IPS-NIHi7 (cell line): ENCODE measurements around the gene C1orf159.
"Not testable (repeated sequence)": the region's sequence is repeated elsewhere in the genome, so short reads cannot be mapped to it uniquely, and the experiment has no call there.

Source experiments
- DNase-seq: peaks from one replicate; pipeline ENCODE4 v3.0.0; 2012; ENCODE audit warnings: mixed read lengths; ENCODE audit errors: extremely low spot score

C1orf159 gene

GRCh38 chr1:1149416-1149815 lies 33.5 kb upstream of the C1orf159 start:
- no peak for DNase-seq

DNA sequence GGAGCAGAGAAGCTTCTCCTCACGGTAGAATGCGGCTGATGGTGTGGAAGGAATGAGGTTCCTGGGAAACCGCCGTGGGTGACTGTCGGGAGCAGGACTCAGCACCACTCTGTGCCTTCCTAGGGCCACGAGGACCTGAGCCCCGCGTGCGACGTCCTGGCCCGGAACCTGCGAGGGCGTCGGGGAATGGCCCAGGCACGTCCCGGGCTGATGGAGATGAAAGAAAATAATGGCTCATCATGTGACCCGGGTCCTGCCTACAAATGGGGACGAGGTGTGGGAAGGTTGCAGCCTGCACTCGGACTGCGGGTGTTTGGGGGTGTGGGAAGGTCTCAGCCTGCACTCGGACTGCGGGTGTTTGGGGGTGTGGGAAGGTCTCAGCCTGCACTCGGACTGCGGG lies 32.7 kb upstream of the C1orf159 start:
- no peak for DNase-seq

GRCh38 chr1:1148061-1148460 lies 32.2 kb upstream of the C1orf159 start:
- no peak for DNase-seq

- no peak for DNase-seq
These were observed 30.7 kb upstream of the C1orf159 start for GRCh38 chr1:1146596-1146995.

DNA sequence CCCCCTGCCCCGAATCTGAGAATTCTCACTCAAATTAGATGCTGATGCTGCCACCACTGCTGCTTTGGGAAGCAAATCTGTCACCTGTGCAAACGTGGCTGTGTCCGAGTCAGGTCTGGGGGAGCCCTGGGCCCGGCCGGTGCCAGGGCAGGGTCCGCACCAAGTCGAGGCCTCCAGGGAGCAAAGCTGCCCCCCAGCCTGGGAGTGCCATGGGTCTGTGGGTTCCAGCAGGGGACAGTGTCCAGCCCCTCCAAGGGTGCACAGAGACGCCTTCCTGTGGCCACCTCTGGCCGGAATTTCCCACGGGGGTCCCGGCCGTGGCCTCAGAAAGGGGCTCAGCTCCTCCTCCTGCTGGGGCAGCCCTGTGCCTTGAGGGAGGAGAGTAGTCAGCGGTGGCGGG lies 30.1 kb upstream of the C1orf159 start:
- no peak for DNase-seq

- DNase-seq = no peak
These were observed 29.6 kb upstream of the C1orf159 start for GRCh38 chr1:1145547-1145914.

DNA sequence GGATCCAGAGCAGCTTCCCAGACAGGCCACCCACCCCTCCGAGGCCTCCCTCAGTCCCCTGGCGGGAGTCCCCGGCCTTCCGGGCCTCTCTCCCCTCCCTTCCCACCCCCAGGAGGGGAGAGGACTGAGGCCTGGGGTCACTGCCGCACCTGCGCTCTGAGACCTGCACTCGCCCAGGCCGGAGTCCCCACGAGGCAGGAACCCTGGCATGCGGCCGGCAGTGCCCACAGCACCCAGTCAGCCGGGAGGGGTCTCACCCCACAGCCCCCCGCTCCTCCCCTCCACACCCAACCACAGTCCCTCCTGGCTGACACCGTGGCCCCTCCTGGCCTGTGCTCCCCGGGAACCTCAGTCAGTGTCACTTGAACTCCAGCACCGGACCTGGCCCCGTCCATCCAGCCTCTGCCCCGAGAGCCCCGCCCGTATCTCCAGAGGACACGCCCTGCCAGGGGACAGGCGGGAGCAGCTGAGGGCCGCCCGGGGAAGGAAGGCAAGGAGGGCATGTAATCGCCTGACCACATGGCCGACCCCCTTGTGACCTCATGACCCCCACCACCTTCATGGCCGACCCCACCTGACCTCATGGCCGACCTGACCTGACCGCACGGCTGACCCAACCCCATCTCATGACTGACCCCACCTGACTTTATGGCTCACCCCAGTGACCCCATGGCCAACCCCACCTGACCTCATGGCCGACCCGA lies 29.1 kb upstream of the C1orf159 start:
- no peak for DNase-seq

DNA sequence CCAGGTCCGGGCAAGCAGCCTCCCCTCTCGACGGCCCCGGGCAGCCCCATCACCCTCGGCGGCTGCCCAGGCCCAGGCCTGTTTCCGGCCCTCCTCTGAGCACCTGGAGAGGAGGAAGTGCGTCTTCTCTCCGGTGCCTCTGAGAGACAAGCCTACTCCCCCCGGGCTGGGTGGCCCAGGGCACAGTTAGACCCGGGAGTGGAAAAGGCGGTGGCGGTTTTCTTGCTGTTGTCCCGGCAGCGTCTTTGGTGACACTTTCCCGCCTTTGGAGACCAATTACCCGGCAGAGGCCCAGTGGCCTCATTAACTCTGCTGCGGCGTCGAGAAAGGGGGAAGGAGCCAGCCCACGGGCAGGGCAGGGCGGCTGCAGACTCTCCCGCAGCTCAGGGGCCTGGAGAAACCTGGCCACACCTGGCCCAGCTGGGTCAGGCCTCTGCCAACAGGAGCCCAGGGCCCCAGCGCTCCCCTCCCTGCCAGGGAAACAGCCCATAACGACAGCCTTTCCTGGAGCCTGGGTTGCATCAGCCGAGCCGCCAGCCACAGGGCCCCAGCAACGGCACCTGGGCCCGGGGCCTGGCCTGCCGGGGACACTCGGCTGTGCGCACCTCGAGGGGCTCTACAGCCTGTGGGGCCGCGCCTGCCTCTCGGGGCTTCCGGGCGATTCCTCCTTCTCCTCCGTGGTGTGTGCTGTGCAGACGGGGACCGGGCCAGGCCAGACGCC lies 28.4 kb upstream of the C1orf159 start:
- no peak for DNase-seq

GRCh38 chr1:1143636-1144035 lies 27.7 kb upstream of the C1orf159 start:
- DNase-seq = no peak

DNA sequence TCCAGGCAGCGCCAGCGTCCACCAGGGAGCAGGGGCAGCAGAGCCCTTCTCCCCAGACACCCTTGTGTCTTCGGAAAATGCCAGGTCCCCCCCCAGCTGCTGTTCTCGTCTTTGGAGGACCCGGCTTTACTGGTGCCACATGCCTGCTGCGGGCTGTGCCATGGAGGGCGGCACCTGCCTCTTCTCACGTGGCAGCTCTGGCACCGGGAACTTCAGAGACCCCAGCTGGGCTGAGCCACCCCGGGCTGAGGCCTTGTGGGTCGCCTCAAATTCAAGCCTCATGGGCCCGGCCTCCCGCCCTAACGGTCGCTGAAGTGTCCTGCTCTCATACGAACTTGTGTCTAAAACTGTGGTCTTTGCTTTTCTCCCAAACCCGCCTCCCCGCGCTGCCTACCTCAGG lies 27.0 kb upstream of the C1orf159 start:
- DNase-seq = no peak

DNA sequence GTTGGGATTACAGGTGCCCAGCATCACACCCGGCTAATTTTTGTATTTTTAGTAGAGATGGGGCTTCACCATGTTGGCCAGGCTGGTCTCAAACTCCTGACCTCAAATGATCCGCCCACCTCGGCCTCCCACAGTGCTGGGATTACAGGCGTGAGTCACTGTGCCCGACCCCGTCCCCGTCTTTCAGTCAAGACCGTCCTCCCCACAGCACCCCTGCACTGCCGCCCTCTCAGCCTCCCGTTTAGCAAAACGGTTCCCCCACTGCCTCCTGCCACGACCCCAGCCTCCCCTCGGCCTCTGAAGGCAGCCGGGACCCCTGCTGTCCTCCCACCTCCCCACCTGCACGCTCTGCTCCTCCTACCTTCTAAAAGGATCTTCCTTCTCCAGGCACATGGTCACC lies 26.5 kb upstream of the C1orf159 start:
- DNase-seq = not testable (repeated sequence)

- no peak for DNase-seq
These were observed 26.0 kb upstream of the C1orf159 start for GRCh38 chr1:1141911-1142250.

GRCh38 chr1:1141244-1141910 lies 25.5 kb upstream of the C1orf159 start:
- no peak for DNase-seq

DNA sequence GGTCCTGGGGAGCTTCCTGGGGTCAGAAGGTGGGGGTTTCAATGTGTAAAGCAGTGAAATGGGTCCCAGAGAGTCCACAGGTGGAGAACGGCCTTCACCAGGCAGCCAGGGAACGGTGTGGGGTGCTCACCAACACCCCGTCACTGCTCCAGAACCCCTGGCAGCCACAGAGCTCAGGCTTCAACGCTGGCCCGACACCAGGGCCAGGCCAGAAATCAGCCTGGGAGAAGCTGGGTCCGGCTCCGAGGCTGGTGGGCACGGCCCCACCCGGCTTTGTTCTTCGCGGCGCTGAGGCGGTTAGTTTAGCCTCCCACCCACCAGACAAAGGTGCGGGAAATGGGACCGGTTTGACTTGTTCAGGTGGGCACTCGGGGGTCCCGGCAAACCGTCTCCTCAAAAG lies 24.8 kb upstream of the C1orf159 start:
- no peak for DNase-seq

- no peak for DNase-seq
These were observed 21.6 kb upstream of the C1orf159 start for GRCh38 chr1:1137256-1138045.

GRCh38 chr1:1136547-1137230 lies 20.8 kb upstream of the C1orf159 start:
- DNase-seq = peak; percentile 44

- no peak for DNase-seq
These were observed 19.6 kb upstream of the C1orf159 start for GRCh38 chr1:1135339-1136136.

GRCh38 chr1:1134300-1134970 lies 18.5 kb upstream of the C1orf159 start:
- no peak for DNase-seq

DNA sequence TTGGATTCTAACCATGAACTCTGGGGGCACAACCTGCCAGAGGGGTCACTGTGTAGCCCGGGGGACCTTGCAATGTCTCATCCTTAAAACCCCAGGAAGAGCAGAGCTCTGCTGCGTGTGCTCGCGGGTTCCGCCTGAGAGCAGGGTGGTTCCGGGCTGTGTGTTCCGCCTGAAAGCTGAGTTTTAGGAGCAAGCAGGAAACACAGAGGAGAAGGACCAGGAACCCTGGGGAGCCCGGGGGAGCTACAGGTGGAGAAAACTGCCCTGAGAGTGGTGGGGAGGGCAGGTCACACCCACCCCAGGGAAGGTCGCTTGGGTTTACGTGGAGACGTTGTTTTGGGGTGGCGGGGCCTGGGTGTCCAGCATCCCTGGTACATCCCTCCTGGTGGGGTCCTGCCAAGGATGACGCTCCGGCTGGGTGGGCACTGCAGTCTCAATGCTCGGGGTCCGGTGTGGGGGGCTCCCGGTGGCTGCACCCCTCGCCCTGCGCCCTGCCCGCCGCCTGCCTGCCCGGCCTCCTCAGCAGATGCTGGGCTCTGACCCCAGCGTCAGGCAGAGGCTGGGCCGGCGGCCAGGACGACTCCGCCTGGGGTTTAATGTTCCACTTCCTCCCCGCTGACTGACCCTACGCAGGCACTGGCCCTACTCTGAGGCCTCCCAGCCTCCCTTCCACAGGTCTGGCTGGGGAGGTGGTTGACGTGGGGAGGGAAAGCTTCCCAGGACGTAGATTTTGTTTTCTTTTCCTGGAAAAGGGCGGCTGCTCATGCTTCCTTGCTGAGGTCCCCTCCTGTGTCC lies 17.3 kb upstream of the C1orf159 start:
- DNase-seq = no peak
